Upper lobe of left lung (tissue), 4 donors: Measurements from ENCODE around the gene NSD2.

ENCODE experiments used
- CTCF ChIP-seq, 6 experiments: fragments of 450-650 bp in 4 of 6; fragments of 200-600 bp in 2 of 6; sonication (generic) in 2 of 6; IDR thresholded peaks; one replicate each; pipeline ENCODE4 v1.5.1; 2016 to 2019; ENCODE audit warnings: antibody characterized with exemption in 6 of 6
- EP300 ChIP-seq, 4 donors: sonication (generic); formaldehyde crosslinking; IDR thresholded peaks; one replicate each; pipeline ENCODE4 v1.5.1; 2017; ENCODE audit warnings: antibody characterized with exemption in 4 of 4, control low read depth in 2 of 4
- POLR2A ChIP-seq, 4 donors: fragments of 450-650 bp; IDR thresholded peaks; one replicate each; pipeline ENCODE4 v1.5.1; 2016 to 2017; ENCODE audit warnings: antibody characterized with exemption in 4 of 4, mild to moderate bottlenecking in 2 of 4
- POLR2AphosphoS5 ChIP-seq, 2 donors: sonication (generic); formaldehyde crosslinking; IDR thresholded peaks; one replicate each; pipeline ENCODE4 v1.5.1; 2017; ENCODE audit warnings: antibody characterized with exemption in 2 of 2

- TF ChIP-seq CTCF (IDR thresholded peaks at IDR 0.05) = no peak
- no peak for TF ChIP-seq POLR2AphosphoS5 (IDR thresholded peaks at IDR 0.05)
- TF ChIP-seq EP300 (IDR thresholded peaks at IDR 0.05) = no peak
- no peak for TF ChIP-seq POLR2A (IDR thresholded peaks at IDR 0.05)
Measured at GRCh38 chr4:1978741-1979476, 107.7 kb downstream of the NSD2 start.
